RWPE2 (cell line): ENCODE measurements around the gene PGAP1.
"Not testable (repeated sequence)": the region's sequence is repeated elsewhere in the genome, so short reads cannot be mapped to it uniquely, and the experiment has no call there.

Experiments used
- ATAC-seq: fragments of 200-7000 bp; cut with Tn5 transposase; 3 replicates; pipeline ENCODE4 v1.9.1; 2021; ENCODE audit warnings: low read depth
- DNase-seq: peaks from one replicate; pipeline ENCODE4 v3.0.0-alpha.2; 2020; ENCODE audit warnings: low spot score
- H3K27ac ChIP-seq: fragments of 450-650 bp; 2 replicates; pipeline ENCODE4 v1.5.1; 2017; ENCODE audit warnings: mild to moderate bottlenecking; ENCODE audit not compliant: poor library complexity, severe bottlenecking
- H3K27me3 ChIP-seq: fragments of 250-450 bp; sonication (Bioruptor Pico); 2 replicates; pipeline ENCODE4 v1.5.1; 2021; ENCODE audit warnings: mild to moderate bottlenecking, moderate library complexity; ENCODE audit not compliant: insufficient read depth, poor library complexity, severe bottlenecking
- H3K36me3 ChIP-seq: fragments of 250-450 bp; sonication (Bioruptor Pico); 2 replicates; pipeline ENCODE4 v1.5.1; 2020; ENCODE audit warnings: low read depth, mild to moderate bottlenecking, moderate library complexity
- H3K4me1 ChIP-seq: fragments of 250-450 bp; sonication (Bioruptor Pico); 2 replicates; pipeline ENCODE4 v1.5.1; 2021; ENCODE audit warnings: mild to moderate bottlenecking, moderate library complexity; ENCODE audit not compliant: insufficient read depth, poor library complexity, severe bottlenecking
- H3K4me3 ChIP-seq: fragments of 250-450 bp; sonication (Bioruptor Pico); 2 replicates; pipeline ENCODE4 v1.5.1; 2021; ENCODE audit warnings: mild to moderate bottlenecking, moderate library complexity; ENCODE audit not compliant: severe bottlenecking
- H3K9me3 ChIP-seq: fragments of 250-450 bp; sonication (Bioruptor Pico); 2 replicates; pipeline ENCODE4 v1.5.1; 2021; ENCODE audit warnings: mild to moderate bottlenecking, moderate library complexity; ENCODE audit not compliant: severe bottlenecking
- TF ChIP-seq, protein P1 (sequence below): fragments of 450-650 bp; IDR thresholded peaks from one replicate; pipeline ENCODE4 v1.5.1; 2017; ENCODE audit warnings: mild to moderate bottlenecking, moderate library complexity; ENCODE audit not compliant: poor library complexity, severe bottlenecking

The PGAP1 gene

GRCh38 chr2:196913691-196914090 is 12.8 kb downstream of the PGAP1 start:
- H3K27ac ChIP-seq = no peak overlapping the region
- TF ChIP-seq, protein P1, sequence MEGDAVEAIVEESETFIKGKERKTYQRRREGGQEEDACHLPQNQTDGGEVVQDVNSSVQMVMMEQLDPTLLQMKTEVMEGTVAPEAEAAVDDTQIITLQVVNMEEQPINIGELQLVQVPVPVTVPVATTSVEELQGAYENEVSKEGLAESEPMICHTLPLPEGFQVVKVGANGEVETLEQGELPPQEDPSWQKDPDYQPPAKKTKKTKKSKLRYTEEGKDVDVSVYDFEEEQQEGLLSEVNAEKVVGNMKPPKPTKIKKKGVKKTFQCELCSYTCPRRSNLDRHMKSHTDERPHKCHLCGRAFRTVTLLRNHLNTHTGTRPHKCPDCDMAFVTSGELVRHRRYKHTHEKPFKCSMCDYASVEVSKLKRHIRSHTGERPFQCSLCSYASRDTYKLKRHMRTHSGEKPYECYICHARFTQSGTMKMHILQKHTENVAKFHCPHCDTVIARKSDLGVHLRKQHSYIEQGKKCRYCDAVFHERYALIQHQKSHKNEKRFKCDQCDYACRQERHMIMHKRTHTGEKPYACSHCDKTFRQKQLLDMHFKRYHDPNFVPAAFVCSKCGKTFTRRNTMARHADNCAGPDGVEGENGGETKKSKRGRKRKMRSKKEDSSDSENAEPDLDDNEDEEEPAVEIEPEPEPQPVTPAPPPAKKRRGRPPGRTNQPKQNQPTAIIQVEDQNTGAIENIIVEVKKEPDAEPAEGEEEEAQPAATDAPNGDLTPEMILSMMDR = no peak
- H3K36me3 ChIP-seq = peaks cover 53% of the 10 kb centered on the region
- DNase-seq (no peak), ATAC-seq (no peak)
- H3K4me3 ChIP-seq = no peak overlapping the region
- no peaks in the 10 kb centered on the region for H3K4me1 ChIP-seq
- no peaks in the 10 kb centered on the region for H3K9me3 ChIP-seq
- H3K27me3 ChIP-seq = no peaks in the 10 kb centered on the region

DNA sequence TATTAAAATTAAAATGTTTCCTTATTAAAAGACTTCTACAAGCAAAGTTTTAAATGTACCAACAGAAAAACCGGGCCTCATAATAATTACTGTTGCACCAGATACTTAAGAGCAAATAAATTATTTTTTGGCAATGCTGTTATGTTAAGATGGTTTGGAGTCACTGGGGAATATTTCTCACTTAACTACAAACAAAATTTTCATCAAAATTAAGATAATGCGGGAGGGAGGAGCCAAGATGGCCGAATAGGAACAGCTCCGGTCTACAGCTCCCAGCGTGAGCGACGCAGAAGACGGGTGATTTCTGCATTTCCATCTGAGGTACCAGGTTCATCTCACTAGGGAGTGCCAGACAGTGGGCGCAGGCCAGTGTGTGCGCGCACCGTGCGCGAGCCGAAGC is 21.1 kb downstream of the PGAP1 start:
- not testable (repeated sequence) for ATAC-seq, DNase-seq, H3K9me3 ChIP-seq, H3K27me3 ChIP-seq
- H3K27ac ChIP-seq = peak overlapping the region; percentile 73
- H3K4me3 ChIP-seq = peak overlapping the region; percentile 33
- H3K4me1 ChIP-seq = peaks cover 18% of the 10 kb centered on the region
- H3K36me3 ChIP-seq = peaks cover 18% of the 10 kb centered on the region

- Histone ChIP-seq H3K27me3 (no peaks in the 10 kb centered on the region), H3K9me3 (no peaks in the 10 kb centered on the region), H3K4me3 (no peak overlapping the region), H3K27ac (peak overlapping the region; percentile 13), H3K4me1 (peaks cover 18% of the 10 kb centered on the region), H3K36me3 (peaks cover 26% of the 10 kb centered on the region)
- TF ChIP-seq, protein P1 = no peak
- no peak for DNase-seq
- ATAC-seq = peak; percentile 75
Observed at GRCh38 chr2:196902828-196903227, 23.7 kb downstream of the PGAP1 start.

DNA sequence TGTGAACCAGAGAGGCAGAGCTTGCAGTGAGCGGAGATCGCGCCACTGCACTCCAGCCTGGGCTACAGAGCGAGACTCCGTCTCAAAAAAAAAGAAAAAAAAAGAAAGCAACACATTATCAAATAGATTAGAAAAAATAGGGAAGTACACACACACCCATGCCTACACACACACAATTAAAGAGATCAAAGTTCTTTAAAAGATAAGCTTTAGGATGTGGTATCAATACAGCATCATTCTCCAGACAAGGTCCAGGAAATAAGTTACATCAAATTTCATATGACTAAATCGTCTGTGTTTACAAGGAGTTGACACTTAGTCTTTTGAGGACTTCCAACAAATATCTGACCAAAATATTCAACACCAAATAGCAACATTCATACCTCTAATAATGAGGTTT is 25.7 kb downstream of the PGAP1 start:
- Histone ChIP-seq H3K27ac (no peak overlapping the region), H3K4me1 (peaks cover 18% of the 10 kb centered on the region), H3K4me3 (no peak overlapping the region), H3K9me3 (no peaks in the 10 kb centered on the region), H3K27me3 (no peaks in the 10 kb centered on the region), H3K36me3 (peaks cover 43% of the 10 kb centered on the region)
- DNase-seq (no peak), ATAC-seq (no peak)
- TF ChIP-seq, protein P1 = no peak

DNA sequence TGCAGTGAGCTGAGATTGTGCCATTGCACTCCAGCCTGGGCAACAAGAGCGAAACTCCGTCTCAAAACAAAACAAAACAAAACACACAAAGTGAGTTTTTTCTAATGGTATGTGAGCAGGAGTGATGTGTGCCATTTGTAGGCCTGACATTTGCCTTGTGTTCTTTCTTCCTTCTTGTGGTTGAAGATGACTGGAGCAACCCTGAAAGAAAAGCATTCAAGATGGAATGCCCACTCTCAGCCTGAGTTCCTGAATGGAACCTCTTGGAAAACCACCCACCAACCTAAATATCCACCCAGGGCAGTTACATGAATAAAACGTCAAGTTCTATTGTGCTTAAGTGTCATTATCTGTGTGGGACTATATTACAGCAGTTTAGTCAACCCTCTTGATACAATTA is 26.5 kb downstream of the PGAP1 start:
- DNase-seq (no peak), ATAC-seq (no peak)
- Histone ChIP-seq H3K4me3 (no peak overlapping the region), H3K36me3 (peaks cover 46% of the 10 kb centered on the region), H3K9me3 (no peaks in the 10 kb centered on the region), H3K4me1 (peaks cover 14% of the 10 kb centered on the region), H3K27me3 (no peaks in the 10 kb centered on the region), H3K27ac (no peak overlapping the region)
- TF ChIP-seq, protein P1 = no peak
